ENCODE data around the gene SFPQ.

Gene SFPQ

GRCh38 chr1:35136780-35137179 is 56.2 kb downstream of the SFPQ start:
- TF ChIP-seq GATA1 (IDR thresholded peaks at IDR 0.05; ENCODE audit: low read depth, low read length): no peak
- TF ChIP-seq POLR2A (IDR thresholded peaks at IDR 0.05; ENCODE audit: low read length): no peak
- peak; percentile 40 to 51 for DNase-seq
